NCI-H146 (cell line): ENCODE measurements around the gene DPYSL4.

Source experiments
- DNase-seq: peaks from one replicate; lab custom pipeline; 2025; lab: John Stamatoyannopoulos, UW

DPYSL4 gene

GRCh38 chr10:132163826-132164515 is 22.8 kb upstream of the DPYSL4 start:
- no peak for DNase-seq

- peak; percentile 41 for DNase-seq
These were observed 21.9 kb upstream of the DPYSL4 start for GRCh38 chr10:132164761-132165278.

- no peak for DNase-seq
These were observed 21.2 kb upstream of the DPYSL4 start for GRCh38 chr10:132165416-132165980.

DNA sequence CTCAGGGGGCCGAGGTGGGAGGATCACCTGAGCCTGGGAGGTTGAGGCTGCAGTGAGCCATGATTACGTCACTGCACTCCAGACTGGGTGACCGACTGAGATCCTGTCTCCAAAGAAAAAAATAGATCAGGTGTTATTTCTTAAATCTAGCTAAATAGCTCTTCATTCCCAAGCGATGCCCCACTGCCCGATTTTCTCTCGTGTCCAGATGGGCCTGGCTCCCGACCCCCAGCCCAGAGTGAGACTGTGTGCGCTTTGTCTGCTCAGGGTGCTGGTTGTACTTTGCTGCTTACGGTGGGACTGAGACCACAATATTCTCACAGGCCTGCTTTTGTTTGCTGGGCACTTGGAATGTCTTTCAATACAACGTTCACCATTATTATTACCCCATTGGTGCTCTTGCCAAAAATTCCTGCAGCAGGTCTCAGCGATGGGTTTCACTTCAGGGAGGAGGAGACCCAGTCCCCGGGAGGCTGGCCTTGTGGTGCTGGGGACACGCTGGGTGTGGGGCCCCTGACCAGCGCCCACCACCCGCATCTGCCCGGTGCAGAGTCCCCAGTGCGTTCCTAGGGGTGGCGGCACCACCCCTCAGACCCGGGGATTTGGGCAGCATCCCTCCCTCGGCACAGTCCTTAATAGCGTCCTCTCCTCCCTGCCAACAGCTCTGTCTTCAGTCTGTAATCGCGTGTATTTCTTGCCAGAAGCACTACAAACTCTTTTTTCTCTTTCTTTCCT is 20.4 kb upstream of the DPYSL4 start:
- DNase-seq = no peak

DNA sequence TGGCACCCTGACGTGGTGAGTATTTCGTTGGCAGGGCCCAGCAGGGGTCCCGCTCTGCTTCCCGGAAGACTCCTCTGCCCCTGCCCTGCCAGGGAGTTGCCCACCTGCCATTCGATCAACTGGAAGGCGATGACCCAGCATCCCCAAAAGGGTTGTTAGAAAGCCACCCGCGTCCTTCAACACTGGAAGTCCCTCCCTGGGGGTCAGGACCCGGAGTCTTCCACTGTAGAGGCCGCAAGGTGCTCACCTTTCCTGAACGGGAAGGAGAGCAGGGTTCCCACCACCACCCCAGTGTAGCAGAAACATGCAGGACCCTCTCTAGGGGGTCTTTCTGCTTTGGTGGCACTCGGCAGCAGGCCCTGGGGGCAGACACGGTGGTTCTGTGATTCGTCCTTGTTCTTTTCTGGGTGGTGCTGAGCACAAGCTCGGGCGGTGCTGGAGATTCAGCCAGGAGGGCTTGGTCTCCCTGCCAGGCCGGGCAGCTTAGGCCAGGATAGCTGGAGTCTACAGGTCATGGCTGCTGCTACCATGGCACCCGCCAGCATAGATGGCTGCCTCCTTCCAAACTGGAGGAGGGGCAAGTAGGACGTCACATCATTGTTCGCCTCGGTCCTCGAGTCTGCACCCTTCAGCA is 19.6 kb upstream of the DPYSL4 start:
- DNase-seq = no peak

DNA sequence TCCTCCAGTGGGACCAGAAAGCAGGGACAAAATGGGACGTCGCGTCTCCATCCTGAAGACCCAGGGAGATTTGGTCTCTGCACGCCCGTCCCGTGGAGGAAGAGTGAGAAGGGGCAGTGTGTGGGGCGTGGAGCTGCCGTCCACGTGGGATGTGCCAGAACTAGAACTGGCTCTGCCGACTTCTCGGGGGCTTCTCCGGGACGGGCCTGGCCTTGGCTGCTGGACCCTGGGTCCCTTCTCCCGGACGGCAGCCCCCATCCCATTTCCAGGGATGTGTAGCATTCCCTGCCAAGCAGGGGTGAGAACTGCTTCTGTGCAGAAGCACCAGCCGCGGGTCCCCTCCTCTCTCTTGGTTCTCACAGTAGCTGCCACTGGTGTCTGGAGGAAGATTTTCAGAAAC is 18.8 kb upstream of the DPYSL4 start:
- no peak for DNase-seq

DNA sequence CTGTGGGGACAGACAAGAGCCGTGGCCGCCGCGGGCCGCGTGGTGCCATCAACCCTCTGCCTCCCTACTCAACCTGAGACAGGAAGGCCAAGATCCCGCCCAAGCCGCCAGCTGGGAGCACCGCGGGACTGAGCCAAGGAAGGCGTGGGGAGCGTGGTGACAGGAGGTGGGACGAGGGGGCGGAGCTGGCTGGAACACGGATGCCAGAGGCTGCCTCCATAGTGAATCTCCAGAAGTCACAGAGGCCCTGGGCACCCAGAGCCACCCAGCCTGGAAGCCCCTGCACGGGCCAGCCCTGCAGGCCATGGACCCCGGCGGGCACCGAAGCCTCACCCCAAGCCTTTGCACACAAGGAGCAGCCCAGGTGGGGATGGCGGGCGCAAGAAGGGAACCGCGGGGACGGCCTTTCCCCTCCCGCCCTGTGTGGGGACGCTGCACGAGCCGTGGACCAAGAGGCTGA is 18.1 kb upstream of the DPYSL4 start:
- peak; percentile 29 for DNase-seq

GRCh38 chr10:132169031-132169765 is 17.6 kb upstream of the DPYSL4 start:
- DNase-seq = no peak

DNA sequence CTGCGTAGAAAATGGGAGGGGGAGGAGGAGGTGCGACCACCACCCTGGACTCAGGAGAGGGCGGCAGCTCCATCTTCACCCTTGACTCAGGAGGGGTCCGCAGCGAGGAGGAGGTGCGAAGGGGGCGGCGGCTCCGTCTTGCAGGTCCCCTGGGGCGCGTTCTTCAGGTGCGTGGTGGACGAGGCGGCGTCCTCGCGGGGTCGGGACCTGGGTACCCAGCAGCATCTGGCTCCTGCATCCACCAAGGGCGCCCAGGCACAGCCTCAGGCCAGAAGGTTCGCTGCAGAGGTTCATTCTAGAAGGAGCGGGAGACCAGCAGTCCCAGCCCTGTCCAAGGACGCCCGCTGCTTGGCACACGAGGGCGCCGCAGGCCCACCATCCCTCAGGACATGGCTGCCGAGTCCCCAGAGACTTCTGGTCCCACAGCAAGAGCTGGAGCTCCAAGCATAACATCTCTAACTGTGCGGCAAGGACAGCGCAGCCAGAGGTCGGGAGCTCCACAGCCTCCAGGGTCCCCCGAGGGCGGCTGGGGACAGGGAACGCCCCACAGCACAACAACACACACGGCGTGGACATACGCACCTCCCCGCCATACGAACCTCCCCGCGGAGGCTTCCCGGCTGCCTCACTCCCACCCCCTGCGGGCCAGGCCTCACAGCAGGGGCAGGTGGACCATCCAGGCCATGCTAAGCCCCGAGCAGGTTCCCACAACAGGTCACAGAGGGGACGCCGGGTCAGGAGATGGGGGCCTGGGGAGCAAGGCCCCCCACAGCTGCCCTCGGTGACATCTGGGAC is 16.8 kb upstream of the DPYSL4 start:
- DNase-seq = peak; percentile 28

- DNase-seq = peak; percentile 32
These were observed 16.0 kb upstream of the DPYSL4 start for GRCh38 chr10:132170561-132171361.

DNA sequence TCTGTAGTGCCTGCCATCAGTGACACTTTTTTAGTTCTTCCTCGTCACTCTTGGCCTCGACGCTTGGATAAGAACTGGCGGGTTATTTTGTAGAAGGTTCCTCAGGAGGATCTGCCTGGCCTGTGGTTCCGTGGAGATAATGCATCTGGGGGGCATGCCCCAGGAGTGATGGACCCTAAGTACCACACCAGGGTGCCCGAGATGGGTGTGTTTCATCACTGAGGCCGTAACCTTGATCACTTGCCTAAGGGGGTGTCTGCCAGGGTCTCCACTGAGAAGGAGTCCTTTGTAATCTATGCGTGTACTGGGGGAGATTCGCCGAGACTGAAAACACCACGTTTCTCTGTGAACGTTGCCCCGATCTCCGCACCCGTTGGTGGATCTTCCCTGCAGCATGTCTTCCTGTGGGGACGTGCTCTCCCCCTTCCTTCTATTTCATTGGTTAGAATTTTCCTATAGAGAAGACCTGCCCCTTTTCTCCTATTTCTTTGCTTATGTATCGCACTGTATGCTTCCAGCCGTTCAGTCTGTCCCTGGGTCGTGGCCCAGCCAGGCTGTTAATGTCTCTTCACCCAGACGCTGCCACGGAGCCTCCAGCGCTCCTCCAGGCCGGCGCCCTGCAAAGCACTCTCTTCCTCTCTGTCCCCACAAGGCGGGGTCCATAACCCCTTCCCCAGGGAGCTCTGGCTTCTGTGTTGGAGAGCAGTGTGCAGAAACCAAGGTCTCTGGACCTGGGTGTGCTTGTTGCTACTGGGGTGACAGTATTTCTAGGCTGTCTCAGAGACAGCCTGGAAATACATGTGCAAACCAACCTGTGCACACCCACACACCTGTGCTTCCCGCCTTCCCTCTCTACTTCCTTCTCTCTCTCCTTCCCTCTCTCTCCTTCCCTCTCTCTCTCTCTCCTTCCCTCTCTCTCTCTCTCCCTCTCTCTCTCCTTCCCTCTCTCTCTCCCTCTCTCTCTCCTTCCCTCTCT is 14.4 kb upstream of the DPYSL4 start:
- DNase-seq = peak; percentile 15

DNA sequence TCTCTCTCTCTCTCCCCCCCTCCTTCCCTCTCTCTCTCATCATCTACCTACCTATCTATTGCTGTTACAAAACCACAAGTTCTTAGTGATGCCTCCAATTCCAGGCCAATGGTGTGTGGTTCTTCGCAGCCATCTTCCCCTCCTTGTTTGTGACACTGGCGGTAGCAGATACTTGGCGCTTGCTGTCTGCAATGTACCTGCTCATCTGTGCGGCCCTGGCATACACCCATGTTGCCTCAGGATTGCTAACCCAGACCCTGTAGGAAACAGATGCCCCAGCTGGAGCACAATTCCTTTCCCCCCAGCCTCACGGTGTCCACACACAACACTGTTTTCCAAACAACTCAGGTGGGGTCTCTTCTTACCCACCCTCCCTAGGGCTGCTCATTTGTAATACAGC is 13.6 kb upstream of the DPYSL4 start:
- no peak for DNase-seq

- no peak for DNase-seq
These were observed 12.5 kb upstream of the DPYSL4 start for GRCh38 chr10:132174237-132174636.

DNA sequence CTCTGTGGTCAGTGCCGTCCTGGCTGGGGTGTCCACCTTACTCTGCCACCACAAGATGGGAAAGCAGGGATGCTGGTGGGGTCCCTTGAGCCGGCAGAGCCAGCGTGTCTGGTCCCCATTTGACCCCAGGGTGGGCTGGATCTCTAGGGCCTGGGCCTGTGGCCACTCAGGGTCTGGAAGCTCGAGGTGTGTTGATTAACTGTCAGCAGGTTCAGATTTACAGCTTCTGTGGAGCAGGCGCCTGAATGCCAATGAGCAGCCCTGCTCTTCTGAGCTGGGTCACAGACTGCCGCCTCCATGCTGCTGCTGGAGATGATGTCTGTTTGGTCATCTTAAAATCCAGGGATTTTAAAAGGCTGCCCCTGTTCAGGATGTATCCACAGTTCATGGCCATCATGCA is 11.3 kb upstream of the DPYSL4 start:
- DNase-seq = peak; percentile 33

DNA sequence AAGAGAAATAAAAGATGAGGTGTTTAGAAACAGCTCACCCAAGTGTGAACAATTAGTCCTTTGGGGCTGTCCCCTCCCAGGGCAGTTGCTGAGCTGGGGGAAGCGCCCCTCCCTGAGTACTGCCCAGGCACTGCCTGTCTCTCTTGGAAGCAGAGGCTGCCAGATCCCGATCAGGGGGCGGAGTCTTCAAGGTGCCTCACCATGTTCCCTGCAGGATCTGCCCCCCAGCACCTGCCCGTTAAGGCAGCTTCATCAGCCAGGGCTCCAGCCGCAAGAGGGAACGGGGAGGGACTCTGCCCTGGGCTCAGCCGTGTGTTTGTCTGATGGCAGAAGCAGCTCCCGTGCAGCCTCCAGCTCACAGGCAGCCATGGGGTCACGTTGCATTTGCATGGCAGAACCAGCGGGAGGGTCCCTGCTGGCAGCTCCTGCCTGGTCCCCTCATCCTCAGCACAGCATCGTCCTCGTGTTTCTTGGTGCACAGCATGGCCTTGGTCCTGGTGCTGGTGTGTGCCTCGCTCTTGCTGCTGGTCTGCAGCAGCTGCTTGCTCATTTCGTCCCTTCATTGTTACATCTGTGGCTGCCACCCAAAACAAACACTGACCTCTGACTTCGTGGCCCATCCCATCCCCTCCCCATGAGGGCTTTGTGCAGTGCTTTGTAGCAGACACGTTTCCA is 10.7 kb upstream of the DPYSL4 start:
- DNase-seq = peak; percentile 89

DNA sequence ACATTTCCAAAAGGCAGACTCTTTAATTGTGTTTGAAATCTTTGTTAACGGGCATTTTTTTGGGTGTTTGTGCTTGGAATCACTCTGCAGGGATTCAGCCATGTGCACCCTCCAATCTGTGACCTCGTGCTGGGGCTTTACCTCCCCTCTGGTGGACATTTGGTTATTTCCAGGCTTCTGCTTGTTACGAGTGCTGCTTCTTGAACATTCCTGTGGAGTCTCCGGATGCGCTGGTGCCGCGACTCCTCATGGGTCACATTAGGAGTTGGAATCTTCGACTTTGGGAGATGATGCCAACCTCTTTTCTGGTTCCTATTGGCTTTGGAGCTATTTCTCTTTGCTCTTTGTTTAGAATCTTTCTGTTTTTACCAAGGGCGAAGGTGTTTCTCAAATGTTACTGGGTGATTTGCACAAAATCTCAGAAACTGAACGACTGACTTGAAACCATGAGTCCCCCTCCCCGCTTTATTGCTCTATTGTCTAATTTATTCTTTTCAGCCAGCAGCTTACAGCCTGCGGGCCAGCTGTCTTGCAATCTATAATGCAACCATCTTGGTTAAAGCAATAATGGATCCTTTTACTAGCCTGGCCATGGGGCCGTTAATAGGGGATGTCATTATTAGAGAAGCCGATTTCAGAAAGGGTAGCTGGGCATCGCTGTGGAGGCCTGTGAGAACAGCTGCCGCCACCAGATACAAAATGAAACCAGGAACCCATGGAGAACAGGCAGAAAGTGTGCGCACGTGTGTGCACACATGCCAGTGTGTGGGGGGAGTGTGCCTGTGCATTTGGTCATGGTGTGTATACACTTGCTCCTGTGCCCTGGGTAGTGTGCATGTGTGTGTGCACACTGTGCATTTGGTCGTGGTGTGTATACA is 9.9 kb upstream of the DPYSL4 start:
- DNase-seq = no peak

DNA sequence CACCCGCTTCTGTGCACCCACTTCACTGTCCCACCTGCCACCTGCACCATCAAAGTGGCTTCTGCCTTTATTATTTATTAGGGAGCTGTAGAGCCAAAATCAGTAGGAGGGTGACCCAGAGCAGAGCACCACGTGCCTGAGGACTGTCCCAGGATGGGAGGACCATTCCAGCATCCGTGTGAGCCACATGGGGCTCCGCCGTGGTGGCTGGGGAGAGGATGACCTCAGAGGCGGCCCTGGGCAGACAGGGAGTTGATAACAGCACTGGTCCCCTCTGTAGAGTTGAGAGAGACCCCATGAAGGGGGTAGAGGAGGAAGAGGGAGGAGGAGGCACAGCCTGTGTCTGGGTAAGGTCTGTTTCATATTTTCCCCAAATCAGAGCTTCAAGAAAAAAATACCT is 8.7 kb upstream of the DPYSL4 start:
- DNase-seq = no peak
